GM23338 (cell line): ENCODE results near the gene SORL1.

Experiments
- CREB1 ChIP-seq: fragments of 250-450 bp; sonication (Bioruptor Pico); IDR thresholded peaks from 2 replicates; pipeline ENCODE4 v1.5.0; 2020; ENCODE audit warnings: low read depth, mild to moderate bottlenecking, moderate library complexity
- EZH2 ChIP-seq: fragments of 200-600 bp; sonication (generic); IDR thresholded peaks from one replicate; pipeline ENCODE4 v1.8.0; 2017; ENCODE audit warnings: antibody characterized with exemption, mild to moderate bottlenecking, low read depth; ENCODE audit not compliant: unreplicated experiment
- EZH2phosphoT487 ChIP-seq: fragments of 200-600 bp; sonication (generic); IDR thresholded peaks from one replicate; pipeline ENCODE4 v1.8.1; 2018; ENCODE audit warnings: antibody characterized with exemption; ENCODE audit not compliant: unreplicated experiment
- JUNB ChIP-seq: IDR thresholded peaks from one replicate; pipeline ENCODE4 v1.6.1; 2016; ENCODE audit warnings: antibody characterized with exemption; ENCODE audit not compliant: unreplicated experiment
- NANOG ChIP-seq: IDR thresholded peaks from 2 replicates; pipeline ENCODE4 v1.6.1; 2016; ENCODE audit warnings: antibody characterized with exemption, borderline replicate concordance
- POLR2AphosphoS5 ChIP-seq: IDR thresholded peaks from 2 replicates; pipeline ENCODE4 v1.6.1; 2016; ENCODE audit warnings: antibody characterized with exemption, low read depth
- TF ChIP-seq, protein P1 (sequence below), 2 experiments: fragments of 200-600 bp in 1 of 2; sonication (generic) in 1 of 2; conservative IDR thresholded peaks; 2 replicates each; pipeline versions ENCODE4 v1.5.1 to v1.6.1; 2016 to 2017; ENCODE audit warnings: antibody characterized with exemption in 2 of 2, low read depth in 2 of 2, mild to moderate bottlenecking in 2 of 2, moderate library complexity in 1 of 2
- TF ChIP-seq, protein P2 (sequence below): IDR thresholded peaks from one replicate; pipeline ENCODE4 v1.6.1; 2018; ENCODE audit warnings: antibody characterized with exemption; ENCODE audit not compliant: unreplicated experiment
- TF ChIP-seq, protein P3 (sequence below): IDR thresholded peaks from 2 replicates; pipeline ENCODE4 v1.6.1; 2016; ENCODE audit warnings: antibody characterized with exemption

GRCh38 chr11:121439759-121440158, 12.4 kb upstream of the SORL1 start:
- TF ChIP-seq POLR2AphosphoS5 (no peak), EZH2phosphoT487 (no peak), NANOG (no peak), EZH2 (no peak), CREB1 (CRISPR knock-in tag) (no peak), JUNB (no peak)
- TF ChIP-seq, protein P1, sequence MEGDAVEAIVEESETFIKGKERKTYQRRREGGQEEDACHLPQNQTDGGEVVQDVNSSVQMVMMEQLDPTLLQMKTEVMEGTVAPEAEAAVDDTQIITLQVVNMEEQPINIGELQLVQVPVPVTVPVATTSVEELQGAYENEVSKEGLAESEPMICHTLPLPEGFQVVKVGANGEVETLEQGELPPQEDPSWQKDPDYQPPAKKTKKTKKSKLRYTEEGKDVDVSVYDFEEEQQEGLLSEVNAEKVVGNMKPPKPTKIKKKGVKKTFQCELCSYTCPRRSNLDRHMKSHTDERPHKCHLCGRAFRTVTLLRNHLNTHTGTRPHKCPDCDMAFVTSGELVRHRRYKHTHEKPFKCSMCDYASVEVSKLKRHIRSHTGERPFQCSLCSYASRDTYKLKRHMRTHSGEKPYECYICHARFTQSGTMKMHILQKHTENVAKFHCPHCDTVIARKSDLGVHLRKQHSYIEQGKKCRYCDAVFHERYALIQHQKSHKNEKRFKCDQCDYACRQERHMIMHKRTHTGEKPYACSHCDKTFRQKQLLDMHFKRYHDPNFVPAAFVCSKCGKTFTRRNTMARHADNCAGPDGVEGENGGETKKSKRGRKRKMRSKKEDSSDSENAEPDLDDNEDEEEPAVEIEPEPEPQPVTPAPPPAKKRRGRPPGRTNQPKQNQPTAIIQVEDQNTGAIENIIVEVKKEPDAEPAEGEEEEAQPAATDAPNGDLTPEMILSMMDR (conservative IDR thresholded peaks at IDR 0.05; ENCODE audit: low read depth in 2 of 2) = no peak
- TF ChIP-seq, protein P2, sequence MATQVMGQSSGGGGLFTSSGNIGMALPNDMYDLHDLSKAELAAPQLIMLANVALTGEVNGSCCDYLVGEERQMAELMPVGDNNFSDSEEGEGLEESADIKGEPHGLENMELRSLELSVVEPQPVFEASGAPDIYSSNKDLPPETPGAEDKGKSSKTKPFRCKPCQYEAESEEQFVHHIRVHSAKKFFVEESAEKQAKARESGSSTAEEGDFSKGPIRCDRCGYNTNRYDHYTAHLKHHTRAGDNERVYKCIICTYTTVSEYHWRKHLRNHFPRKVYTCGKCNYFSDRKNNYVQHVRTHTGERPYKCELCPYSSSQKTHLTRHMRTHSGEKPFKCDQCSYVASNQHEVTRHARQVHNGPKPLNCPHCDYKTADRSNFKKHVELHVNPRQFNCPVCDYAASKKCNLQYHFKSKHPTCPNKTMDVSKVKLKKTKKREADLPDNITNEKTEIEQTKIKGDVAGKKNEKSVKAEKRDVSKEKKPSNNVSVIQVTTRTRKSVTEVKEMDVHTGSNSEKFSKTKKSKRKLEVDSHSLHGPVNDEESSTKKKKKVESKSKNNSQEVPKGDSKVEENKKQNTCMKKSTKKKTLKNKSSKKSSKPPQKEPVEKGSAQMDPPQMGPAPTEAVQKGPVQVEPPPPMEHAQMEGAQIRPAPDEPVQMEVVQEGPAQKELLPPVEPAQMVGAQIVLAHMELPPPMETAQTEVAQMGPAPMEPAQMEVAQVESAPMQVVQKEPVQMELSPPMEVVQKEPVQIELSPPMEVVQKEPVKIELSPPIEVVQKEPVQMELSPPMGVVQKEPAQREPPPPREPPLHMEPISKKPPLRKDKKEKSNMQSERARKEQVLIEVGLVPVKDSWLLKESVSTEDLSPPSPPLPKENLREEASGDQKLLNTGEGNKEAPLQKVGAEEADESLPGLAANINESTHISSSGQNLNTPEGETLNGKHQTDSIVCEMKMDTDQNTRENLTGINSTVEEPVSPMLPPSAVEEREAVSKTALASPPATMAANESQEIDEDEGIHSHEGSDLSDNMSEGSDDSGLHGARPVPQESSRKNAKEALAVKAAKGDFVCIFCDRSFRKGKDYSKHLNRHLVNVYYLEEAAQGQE = no peak
- TF ChIP-seq, protein P3, sequence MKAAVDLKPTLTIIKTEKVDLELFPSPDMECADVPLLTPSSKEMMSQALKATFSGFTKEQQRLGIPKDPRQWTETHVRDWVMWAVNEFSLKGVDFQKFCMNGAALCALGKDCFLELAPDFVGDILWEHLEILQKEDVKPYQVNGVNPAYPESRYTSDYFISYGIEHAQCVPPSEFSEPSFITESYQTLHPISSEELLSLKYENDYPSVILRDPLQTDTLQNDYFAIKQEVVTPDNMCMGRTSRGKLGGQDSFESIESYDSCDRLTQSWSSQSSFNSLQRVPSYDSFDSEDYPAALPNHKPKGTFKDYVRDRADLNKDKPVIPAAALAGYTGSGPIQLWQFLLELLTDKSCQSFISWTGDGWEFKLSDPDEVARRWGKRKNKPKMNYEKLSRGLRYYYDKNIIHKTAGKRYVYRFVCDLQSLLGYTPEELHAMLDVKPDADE = no peak
